Muscle layer of colon (tissue), 2 donors: Measurements from ENCODE around the gene GPR52.
"Not testable (repeated sequence)": the region's sequence is repeated elsewhere in the genome, so short reads cannot be mapped to it uniquely, and the experiment has no call there.

Source experiments
- H3K27ac ChIP-seq: one replicate; pipeline ENCODE4 v1.7.0; 2013; ENCODE audit warnings: low read depth, mild to moderate bottlenecking, low read length, moderate library complexity
- H3K27me3 ChIP-seq, 2 donors: one replicate each; pipeline ENCODE4 v1.7.0; 2013; ENCODE audit warnings: low read length in 2 of 2, mild to moderate bottlenecking in 2 of 2; ENCODE audit not compliant: insufficient read depth in 2 of 2, control insufficient read depth in 1 of 2
- H3K36me3 ChIP-seq: one replicate; pipeline ENCODE4 v1.7.0; 2013; ENCODE audit warnings: mild to moderate bottlenecking, low read length; ENCODE audit not compliant: insufficient read depth
- H3K4me1 ChIP-seq: one replicate; pipeline ENCODE4 v1.7.0; 2013; ENCODE audit warnings: mild to moderate bottlenecking, low read length; ENCODE audit not compliant: insufficient read depth
- H3K4me3 ChIP-seq, 2 donors: one replicate each; pipeline ENCODE4 v1.7.0; 2013; ENCODE audit warnings: low read length in 2 of 2, low read depth in 1 of 2, mild to moderate bottlenecking in 1 of 2, moderate library complexity in 1 of 2
- H3K9ac ChIP-seq: one replicate; pipeline ENCODE4 v1.7.0; 2013; ENCODE audit warnings: low read length
- H3K9me3 ChIP-seq: one replicate; pipeline ENCODE4 v1.7.0; 2013; ENCODE audit warnings: mild to moderate bottlenecking, low read length
- donor health status: abdominal sarcoma.
- donor health status: Adenocarcinoma of cecum.

The GPR52 gene, protein sequence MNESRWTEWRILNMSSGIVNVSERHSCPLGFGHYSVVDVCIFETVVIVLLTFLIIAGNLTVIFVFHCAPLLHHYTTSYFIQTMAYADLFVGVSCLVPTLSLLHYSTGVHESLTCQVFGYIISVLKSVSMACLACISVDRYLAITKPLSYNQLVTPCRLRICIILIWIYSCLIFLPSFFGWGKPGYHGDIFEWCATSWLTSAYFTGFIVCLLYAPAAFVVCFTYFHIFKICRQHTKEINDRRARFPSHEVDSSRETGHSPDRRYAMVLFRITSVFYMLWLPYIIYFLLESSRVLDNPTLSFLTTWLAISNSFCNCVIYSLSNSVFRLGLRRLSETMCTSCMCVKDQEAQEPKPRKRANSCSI

DNA sequence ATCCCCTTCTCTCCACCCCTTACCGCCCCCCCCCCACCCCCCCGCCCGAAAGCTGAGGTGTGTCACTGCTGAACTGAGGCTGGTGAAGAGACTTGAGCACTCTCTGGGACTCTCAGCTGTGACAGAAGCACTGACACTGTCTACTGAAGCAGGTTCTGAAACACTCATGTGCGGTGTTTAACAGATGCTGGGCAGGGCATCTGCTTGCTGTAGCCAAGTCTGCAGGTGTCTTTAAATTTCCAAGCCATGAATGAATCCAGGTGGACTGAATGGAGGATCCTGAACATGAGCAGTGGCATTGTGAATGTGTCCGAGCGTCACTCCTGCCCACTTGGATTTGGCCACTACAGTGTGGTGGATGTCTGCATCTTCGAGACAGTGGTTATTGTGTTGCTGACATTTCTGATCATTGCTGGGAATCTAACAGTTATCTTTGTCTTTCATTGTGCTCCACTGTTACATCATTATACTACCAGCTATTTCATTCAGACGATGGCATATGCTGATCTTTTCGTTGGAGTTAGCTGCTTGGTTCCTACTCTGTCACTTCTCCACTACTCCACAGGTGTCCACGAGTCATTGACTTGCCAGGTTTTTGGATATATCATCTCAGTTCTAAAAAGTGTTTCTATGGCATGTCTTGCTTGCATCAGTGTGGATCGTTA, at the start of gene GPR52:
GPR52 (plus strand) TSS at position 99 of the 665 bp plus-strand sequence; CDS start at position 247, 148 bp downstream.
- Histone ChIP-seq H3K9ac (no peak within 1 kb of the TSS), H3K36me3 (no peaks in the 10 kb centered on the region), H3K9me3 (no peaks in the 10 kb centered on the region), H3K4me3 (no peak within 1 kb of the TSS), H3K27ac (no peak within 1 kb of the TSS), H3K27me3 (no peaks in the 10 kb centered on the region), H3K4me1 (peaks cover 10% of the 10 kb centered on the region)

DNA sequence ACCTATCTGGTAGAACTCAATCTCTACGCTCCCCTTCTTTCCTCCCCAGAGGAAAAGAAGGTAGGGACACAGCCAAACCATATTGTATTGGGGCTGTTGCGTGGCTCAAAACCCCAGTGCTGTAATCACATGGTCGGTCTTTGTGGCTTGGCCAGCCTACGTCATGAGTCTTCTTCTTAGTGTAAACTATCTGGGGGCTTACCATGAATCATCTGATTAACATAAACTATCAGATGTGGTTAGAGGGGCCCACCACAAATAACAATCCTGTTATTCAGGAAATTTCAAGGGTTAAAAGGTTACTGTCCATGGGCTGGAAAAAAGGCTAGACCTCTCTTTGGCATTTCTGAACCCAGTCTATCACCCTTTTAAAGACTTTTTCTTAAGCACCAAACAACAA, 49.5 kb upstream of the GPR52 start:
- Histone ChIP-seq H3K9ac (no peak overlapping the region), H3K4me3 (no peak overlapping the region), H3K27ac (no peak overlapping the region), H3K4me1 (no peaks in the 10 kb centered on the region), H3K36me3 (no peaks in the 10 kb centered on the region), H3K27me3 (no peaks in the 10 kb centered on the region), H3K9me3 (peaks cover 3% of the 10 kb centered on the region)

DNA sequence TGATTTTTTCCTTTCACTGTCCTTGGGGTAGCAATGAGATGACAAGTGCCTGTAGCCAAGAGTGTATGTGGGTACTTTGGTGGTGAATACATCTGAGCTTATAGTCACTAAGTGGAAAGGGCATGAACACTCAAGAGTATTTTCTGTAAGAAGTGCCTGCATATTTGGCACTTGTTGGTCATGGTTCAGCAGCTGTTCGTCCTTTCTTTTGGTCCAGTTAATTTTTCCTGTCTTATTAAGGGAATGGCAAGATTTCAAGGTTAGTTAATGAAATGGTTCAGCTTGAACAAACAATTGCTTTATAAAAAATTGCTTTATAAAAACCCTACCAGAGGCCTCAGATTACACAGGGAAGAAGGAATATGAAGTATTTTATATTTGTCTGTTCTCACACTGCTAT, 48.6 kb upstream of the GPR52 start:
- H3K36me3 ChIP-seq, result no peaks in the 10 kb centered on the region

DNA sequence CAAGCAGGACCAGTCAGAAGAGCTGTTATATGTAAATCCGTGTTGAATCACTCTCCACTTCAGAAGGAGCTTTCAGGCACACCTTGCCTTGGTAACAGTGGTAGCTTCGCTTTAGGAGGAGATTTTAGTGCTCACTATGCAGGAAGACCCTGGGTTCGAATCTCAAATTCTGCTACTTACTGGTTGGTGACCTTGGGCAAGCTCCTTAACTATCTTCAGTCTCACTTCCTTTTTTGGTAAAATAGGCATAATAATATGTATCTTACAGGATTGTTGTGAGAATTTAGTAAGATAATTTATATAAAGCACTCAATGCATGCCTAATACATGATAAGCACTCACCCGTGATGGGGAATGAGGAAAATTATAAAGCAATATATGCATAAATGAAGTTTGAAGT, 46.7 kb upstream of the GPR52 start:
- no peak overlapping the region for H3K4me3 ChIP-seq
- H3K27ac ChIP-seq, result no peak overlapping the region
- no peak overlapping the region for H3K9ac ChIP-seq
- no peaks in the 10 kb centered on the region for H3K9me3 ChIP-seq
- H3K36me3 ChIP-seq, result no peaks in the 10 kb centered on the region
- H3K4me1 ChIP-seq, result no peaks in the 10 kb centered on the region
- no peaks in the 10 kb centered on the region for H3K27me3 ChIP-seq

More for the DNA sequence above, 48.6 kb upstream of the GPR52 start:
- H3K9ac ChIP-seq, result no peak overlapping the region
- no peaks in the 10 kb centered on the region for H3K9me3 ChIP-seq
- H3K27ac ChIP-seq, result no peak overlapping the region
- H3K4me1 ChIP-seq, result no peaks in the 10 kb centered on the region
- no peaks in the 10 kb centered on the region for H3K27me3 ChIP-seq
- no peak overlapping the region for H3K4me3 ChIP-seq

DNA sequence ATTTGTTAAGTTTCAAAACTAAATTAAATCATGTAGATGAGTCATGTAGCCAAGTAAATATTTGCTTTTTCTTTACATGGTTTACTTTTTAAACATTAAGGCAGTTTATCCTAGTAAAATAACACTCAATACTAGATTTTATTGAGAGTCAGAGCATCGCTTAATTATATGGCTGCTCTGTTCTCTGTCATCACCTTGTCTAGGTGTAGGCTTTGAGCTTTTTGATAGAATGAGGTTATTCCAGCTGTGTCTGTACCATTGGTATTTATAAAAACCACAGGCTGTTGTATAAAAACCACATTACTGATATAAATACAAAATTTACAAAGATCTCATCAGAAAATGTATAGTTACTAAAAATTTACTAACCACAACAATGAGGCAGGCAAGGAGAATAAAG, 42.5 kb upstream of the GPR52 start:
- Histone ChIP-seq H3K4me1 (no peaks in the 10 kb centered on the region), H3K9ac (no peak overlapping the region), H3K4me3 (no peak overlapping the region), H3K9me3 (no peaks in the 10 kb centered on the region), H3K27me3 (no peaks in the 10 kb centered on the region), H3K36me3 (no peaks in the 10 kb centered on the region), H3K27ac (no peak overlapping the region)

DNA sequence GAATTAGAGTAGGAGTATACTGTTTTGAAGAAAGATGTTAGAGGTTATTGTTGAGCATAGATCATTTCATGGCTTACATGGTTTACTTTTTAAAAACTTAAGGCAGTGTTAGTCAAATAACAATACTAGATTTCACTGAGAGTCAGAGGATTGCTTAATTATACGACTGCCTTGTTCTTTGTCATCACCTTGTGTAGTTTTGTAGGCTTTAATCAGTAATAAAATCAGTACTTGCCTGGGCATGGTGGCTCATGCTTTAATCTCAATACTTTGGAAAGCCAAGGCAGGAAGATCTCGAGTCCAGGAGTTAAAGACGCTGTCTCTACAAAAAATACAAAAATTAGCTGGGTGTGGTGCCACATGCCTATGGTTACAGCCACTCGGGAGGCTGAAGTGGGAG, 41.3 kb upstream of the GPR52 start:
- Histone ChIP-seq H3K9ac (no peak overlapping the region), H3K36me3 (no peaks in the 10 kb centered on the region), H3K4me3 (no peak overlapping the region), H3K27me3 (no peaks in the 10 kb centered on the region), H3K4me1 (no peaks in the 10 kb centered on the region), H3K27ac (no peak overlapping the region), H3K9me3 (no peaks in the 10 kb centered on the region)

DNA sequence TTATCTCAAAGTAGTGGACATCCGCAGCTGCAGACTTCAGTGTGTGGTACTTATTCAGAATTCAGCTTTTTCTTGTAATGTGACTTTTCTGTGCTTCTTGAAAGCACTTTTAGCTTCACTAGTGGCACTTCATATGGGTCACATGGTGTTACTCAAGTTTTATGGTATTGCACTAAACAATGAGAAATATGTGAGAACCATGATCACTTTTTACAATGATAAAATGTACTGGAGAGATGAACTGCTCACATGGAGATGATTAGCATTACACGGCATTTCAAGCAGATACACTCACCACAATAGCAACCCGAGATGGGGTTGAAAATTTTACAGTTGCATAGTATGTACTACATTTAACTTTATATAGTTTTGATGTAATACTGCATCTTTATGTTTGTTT, 40.1 kb upstream of the GPR52 start:
- Histone ChIP-seq H3K27me3 (no peaks in the 10 kb centered on the region), H3K36me3 (no peaks in the 10 kb centered on the region), H3K4me1 (no peaks in the 10 kb centered on the region), H3K4me3 (no peak overlapping the region), H3K9ac (no peak overlapping the region), H3K27ac (no peak overlapping the region), H3K9me3 (no peaks in the 10 kb centered on the region)

DNA sequence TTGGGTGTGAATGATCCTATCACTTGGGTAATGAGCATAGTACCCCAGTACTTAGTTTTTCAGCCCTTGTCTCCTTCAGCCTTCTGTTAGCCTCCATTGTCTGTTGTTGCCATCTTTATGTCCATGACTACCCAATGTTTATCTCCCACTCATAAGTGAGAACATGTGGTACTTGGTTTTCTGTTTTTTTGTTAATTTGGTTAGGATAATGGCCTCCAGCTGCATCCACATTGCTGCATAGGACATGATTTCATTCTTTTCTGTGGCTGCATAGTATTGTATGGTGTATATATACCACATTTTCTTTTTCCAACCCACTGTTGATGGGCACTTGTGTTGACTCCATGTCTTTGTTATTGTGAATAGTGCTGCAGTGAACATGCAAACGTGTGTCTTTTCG, 39.6 kb upstream of the GPR52 start:
- Histone ChIP-seq H3K9me3 (no peaks in the 10 kb centered on the region), H3K27ac (no peak overlapping the region), H3K36me3 (no peaks in the 10 kb centered on the region), H3K27me3 (no peaks in the 10 kb centered on the region), H3K4me3 (no peak overlapping the region), H3K4me1 (no peaks in the 10 kb centered on the region), H3K9ac (no peak overlapping the region)

DNA sequence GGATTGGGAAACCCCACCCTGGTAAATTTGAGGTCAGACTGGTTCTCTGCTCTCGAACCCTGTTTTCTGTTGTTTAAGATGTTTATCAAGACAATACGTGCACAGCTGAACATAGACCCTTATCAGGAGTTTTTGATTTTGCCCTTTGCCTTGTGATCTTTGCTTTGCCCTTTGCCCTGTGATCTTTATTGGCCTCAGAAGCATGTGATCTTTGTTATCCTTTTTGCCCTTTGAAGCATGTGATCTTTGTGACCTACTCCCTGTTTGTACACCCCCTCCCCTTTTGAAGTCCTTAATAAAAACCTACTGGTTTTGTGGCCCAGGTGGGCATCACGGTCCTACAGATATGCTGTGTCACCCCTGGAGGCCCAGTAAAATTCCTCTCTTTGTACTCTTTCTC, 38.0 kb upstream of the GPR52 start:
- not testable (repeated sequence) for H3K27me3 ChIP-seq, H3K9me3 ChIP-seq, H3K9ac ChIP-seq, H3K36me3 ChIP-seq, H3K4me1 ChIP-seq, H3K27ac ChIP-seq, H3K4me3 ChIP-seq

DNA sequence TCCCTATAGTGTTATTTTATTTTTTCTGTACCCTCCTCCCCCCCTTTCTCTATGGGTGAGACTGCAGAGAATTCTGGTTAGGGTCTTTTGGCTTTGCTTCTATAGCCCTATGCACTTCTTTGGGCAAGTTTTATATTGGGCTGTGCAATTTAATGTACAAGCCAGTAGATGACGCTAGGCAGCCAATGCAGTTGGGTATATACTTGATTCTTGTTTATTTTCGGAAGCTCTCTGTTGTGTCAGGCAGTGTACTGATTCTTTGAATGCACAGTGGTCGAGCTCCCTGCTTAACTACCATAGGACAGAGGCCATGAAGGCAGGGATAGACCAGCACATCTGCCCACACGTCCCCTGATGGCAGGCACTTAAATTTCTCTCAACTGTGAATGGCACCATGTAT, 34.1 kb upstream of the GPR52 start:
- H3K27me3 ChIP-seq, result no peaks in the 10 kb centered on the region
- H3K36me3 ChIP-seq, result no peaks in the 10 kb centered on the region
- no peak overlapping the region for H3K9ac ChIP-seq
- H3K27ac ChIP-seq, result no peak overlapping the region
- H3K4me1 ChIP-seq, result no peaks in the 10 kb centered on the region
- H3K4me3 ChIP-seq, result no peak overlapping the region
- no peaks in the 10 kb centered on the region for H3K9me3 ChIP-seq

DNA sequence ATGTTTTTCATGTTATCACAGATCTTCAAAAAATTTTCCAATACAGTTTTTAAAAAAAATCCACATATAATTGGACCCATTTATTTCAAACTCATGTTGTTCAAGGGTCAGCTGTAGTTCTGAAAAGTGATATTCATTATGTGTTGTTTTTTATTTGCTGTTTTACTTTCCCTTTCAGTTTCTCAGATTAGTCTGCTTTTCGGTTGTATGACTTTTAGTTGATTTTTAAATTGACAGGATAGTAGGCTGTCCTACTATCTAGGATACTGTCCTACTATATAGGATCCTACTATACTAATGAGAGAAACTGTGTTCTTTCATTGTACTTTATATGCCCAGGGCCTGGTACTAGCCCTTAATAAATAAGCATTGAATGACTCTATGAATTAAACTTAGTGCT, 33.6 kb upstream of the GPR52 start:
- Histone ChIP-seq H3K4me1 (no peaks in the 10 kb centered on the region), H3K27me3 (no peaks in the 10 kb centered on the region), H3K9me3 (no peaks in the 10 kb centered on the region), H3K9ac (no peak overlapping the region), H3K36me3 (no peaks in the 10 kb centered on the region), H3K27ac (no peak overlapping the region), H3K4me3 (no peak overlapping the region)

DNA sequence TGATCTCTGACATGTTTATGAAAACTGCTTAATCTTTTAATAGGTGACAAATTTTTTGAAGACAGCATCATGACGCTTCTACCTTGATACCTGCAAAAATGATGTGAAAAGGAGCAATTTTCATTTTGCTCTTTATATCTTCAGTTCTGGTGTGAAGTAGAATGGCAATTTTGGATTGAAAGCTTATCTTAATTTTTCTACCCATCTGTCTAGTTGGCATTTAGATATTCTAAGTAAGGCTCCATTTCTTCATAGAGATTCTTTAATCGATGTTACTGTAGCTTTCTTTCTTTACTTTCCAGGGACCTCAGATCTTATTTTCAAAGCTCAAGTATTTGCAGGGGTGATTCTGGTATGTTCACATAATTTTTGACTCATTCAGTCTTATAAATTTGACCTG, 32.3 kb upstream of the GPR52 start:
- Histone ChIP-seq H3K36me3 (no peaks in the 10 kb centered on the region), H3K4me1 (no peaks in the 10 kb centered on the region), H3K27me3 (no peaks in the 10 kb centered on the region), H3K4me3 (no peak overlapping the region), H3K9ac (no peak overlapping the region), H3K27ac (no peak overlapping the region), H3K9me3 (no peaks in the 10 kb centered on the region)
